CMK (cell line): ENCODE measurements around the gene AMH.
A peak's percentile ranks its signal among the peaks of the same experiment; 100 is the strongest.

ENCODE experiments used
- DNase-seq: peaks from one replicate; pipeline ENCODE4 v3.0.0-alpha.2; 2010; ENCODE audit warnings: low read depth

The AMH gene

DNA sequence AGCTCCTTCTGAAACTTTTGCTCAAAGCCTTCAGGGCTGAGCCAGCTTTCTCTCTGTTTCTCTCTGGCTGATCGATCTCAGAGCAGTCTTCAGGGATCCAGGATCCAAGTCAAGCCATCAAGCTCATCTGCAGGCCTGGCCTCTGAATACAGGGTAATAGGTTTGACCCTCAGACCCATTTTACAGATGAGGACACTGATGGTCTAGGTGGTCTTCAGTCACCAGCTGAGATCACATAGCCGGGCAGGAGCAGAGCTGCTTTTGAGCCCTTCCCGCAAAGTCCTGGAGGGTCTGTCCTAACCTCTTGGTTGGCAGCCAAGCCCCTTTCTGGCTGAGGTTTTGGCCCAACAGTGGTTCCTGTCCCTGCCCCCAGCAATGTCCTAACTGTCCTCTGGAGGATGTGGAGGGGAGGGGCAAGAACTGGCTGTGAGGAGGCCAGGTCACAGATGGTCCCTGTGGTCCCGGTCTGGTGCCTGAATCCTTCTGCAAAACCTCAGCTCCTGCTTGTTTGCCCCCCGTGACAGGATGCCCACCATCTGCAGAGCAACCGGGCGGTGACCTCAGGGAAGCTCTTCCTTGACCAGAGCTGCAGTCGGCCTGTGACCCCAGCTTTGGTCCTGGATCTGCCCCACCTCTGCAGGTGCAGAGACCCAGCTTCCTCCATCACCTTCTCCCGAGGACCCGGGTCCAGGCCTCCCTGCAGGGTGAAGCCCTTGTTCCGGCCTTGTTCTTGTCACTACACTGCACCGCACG, 38.6 kb downstream of the AMH start:
- DNase-seq, result no peak

DNA sequence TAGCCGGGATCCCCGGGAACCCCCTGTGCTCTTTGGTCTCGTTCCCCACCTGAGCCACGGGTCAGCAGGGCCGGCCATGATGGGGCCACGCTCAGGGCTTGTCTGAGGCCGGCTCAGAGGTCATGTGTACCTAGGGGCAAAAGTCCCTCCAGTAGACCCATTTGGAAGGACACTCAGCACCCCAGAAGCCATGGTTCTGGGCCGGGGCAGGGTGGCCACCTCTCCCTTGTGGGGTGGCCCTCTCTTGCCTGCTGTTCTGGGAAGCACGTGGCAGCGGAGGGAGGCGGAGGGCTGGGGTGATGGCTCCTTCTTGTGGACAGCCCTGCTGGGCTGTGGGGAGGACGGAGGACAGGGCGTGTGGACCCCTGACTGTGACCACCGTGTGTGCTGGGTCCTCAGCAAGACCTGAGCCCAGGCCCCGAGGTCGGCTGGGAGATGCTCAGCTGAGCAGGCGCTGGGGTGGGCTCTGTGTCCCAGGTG, 39.3 kb downstream of the AMH start:
- no peak for DNase-seq

DNA sequence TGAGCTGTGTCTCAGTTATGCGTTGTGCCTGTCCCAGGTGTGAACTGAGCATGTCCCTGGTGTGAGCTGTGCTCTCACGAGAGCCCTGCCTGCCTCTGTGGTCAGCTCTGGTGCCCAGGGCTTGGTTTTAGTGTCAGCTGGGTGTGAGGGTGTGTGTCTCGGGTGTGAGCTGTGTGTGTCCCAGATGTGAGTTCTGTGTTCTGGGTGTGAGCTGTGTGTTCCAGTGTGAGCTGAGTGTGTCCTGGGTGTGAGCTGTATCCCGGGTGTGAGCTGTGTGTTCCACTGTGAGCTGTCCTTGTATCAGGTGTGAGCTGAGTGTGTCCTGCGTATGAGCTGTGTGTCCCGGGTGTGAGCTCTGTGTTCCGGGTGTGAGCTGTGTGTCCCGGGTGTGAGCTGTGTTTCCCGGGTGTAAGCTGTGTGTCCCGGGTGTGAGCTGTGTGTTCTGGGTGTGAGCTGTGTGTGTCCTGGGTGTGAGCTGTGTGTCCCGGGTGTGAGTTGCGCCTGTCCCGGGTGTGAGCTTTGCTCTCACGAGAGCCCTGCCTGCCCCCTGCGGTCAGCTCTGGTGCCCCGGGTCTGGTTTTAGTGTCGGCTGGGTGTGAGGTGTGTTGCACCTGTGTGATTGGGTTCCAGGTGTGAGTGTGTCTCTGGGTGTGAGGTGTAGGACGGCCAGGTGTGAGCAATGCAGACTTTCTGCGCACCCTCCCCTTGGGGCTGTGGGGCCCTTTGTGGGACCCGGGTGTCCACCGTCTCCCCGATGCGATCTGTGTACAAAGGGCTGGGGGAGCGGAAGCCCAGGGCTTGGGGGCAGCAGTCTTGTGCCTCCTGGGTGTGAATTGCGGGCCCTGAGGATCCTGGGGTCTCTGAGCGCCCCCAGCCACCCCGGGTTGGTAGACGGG, 39.9 kb downstream of the AMH start:
- DNase-seq, result no peak

DNA sequence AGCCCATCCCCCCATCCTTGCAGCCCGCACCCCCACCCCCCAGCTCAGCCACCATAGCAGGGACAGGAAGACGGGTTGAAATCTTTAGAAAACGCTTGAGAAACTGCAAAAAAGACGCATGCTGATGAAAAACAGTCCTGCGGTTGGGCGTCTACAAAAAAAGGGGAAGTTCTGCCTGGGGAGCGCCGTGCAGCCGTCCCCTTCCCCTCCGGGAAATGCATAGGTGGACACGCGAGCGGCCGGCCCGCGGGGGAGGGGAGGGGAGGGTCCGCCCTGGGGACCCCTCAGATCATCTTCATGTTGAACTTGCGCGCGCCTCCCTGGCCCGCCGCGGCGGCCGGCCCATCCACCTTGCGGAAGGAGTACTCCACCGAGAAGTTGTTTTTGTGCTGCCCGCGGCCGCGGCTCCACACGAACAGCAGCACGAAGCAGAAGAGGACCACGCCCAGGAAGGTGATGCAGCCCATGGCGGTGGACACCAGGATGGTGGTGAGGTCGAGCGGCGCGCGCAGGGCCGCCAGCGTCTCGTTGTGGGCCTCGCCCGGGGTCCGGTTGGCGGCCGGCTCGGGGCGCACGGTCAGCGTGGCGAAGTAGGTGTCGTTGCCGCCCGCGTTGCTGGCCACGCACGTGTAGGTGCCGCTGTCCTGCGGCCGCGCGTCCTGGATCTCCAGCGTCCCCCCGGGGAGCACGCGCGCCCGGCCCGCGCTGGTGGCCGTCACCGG, 40.8 kb downstream of the AMH start:
- DNase-seq, result peak; percentile 81

- no peak for DNase-seq
These were observed 41.5 kb downstream of the AMH start for GRCh38 chr19:2290441-2291184.

DNA sequence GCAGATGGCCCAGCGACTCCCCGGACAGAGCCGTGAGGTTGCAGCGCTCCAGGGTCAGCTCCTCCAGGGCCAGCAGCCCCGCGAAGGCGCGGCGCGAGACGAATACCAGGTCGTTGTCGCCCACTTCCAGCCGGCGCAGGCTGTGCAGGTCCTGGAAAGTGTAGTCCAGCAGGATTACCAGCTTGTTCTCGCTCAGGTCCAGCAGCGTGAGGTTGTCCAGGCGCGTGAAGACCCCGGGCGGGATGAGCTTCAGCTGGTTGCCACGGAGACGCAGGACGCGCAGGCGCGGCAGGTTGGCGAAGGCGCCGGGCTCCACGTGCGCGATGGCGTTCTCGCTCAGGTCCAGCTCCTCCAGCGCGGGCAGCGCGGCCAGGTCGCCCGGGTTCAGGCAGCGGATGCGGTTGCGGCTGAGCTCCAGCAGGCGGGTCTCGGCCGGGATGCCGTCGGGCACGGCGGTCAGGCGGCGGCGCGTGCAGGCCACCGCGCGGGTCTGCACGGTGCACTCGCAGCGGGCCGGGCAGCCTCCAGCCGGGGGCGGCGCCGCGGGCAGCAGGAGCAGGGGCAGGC, 42.1 kb downstream of the AMH start:
- DNase-seq, result no peak

- DNase-seq, result no peak
These were observed 45.7 kb downstream of the AMH start for GRCh38 chr19:2294687-2295335.

- DNase-seq, result no peak
These were observed 47.0 kb downstream of the AMH start for GRCh38 chr19:2296141-2296540.

GRCh38 chr19:2300533-2300932, 51.4 kb downstream of the AMH start:
- no peak for DNase-seq
